Activated naive CD8-positive, alpha-beta T cell (primary cell): ENCODE results near the gene MRFAP1.
A peak's percentile ranks its signal among the peaks of the same experiment; 100 is the strongest.
"Not testable (repeated sequence)": the region's sequence is repeated elsewhere in the genome, so short reads cannot be mapped to it uniquely, and the experiment has no call there.

Experiments
- H3K27ac Mint-ChIP-seq: one replicate; pipeline ENCODE4 v1.8.0; 2021; ENCODE audit warnings: mixed read lengths
- H3K27me3 Mint-ChIP-seq: one replicate; pipeline ENCODE4 v1.8.0; 2021; ENCODE audit warnings: mixed read lengths
- H3K36me3 Mint-ChIP-seq: one replicate; pipeline ENCODE4 v1.8.0; 2021; ENCODE audit warnings: mixed read lengths
- H3K4me1 Mint-ChIP-seq: one replicate; pipeline ENCODE4 v1.8.0; 2021; ENCODE audit warnings: low read depth, mixed read lengths
- H3K4me3 Mint-ChIP-seq: one replicate; pipeline ENCODE4 v1.8.0; 2021; ENCODE audit warnings: mild to moderate bottlenecking, mixed read lengths
- H3K9me3 Mint-ChIP-seq: one replicate; pipeline ENCODE4 v1.8.0; 2021; ENCODE audit warnings: low read depth, mixed read lengths

MRFAP1 gene

DNA sequence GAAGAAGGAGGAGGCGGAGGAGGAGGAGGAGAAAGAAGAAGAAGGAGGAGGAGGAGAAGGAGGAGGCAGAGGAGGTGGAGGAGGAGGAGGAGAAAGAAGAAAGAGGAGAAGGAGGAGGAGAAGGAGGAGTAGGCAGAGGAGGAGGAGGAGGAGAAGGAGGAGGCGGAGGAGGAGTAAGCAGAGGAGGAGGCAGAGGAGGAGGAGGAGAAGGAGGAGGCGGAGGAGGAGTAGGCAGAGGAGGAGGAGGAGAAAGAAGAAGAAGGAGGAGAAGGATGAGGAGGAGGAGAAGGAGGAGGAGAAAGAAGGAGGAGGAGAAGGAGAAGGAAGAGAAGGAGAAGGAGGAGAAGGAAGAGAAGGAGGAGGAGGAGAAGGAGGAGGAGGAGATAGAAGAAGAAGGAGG is 19.9 kb downstream of the MRFAP1 start:
- Mint-ChIP-seq H3K27ac (no peak overlapping the region), H3K27me3 (no peaks in the 10 kb centered on the region), H3K36me3 (no peaks in the 10 kb centered on the region), H3K9me3 (no peaks in the 10 kb centered on the region), H3K4me1 (peaks cover 8% of the 10 kb centered on the region), H3K4me3 (no peak overlapping the region)

DNA sequence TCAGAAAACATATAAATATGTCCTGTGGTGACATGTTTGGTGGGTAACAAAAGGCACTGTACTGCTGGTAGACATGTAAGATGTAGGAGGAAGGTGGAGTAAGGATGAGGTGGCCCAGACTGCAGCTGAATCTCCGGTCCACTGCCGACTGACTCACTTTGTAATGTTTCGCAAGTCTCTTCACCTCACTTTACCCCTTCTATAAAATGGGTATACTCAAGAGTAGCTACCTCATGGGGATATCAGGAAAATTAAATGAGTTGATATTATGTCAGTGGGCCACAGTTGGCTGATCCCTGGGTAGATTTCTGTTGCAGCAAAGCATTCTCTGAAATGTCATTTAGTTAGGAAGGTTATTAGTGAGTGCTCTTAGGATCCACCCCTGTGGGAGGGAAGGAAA is 22.1 kb downstream of the MRFAP1 start:
- Mint-ChIP-seq H3K36me3 (no peaks in the 10 kb centered on the region), H3K27me3 (no peaks in the 10 kb centered on the region), H3K9me3 (no peaks in the 10 kb centered on the region), H3K4me1 (peaks cover 7% of the 10 kb centered on the region), H3K27ac (no peak overlapping the region), H3K4me3 (no peak overlapping the region)

DNA sequence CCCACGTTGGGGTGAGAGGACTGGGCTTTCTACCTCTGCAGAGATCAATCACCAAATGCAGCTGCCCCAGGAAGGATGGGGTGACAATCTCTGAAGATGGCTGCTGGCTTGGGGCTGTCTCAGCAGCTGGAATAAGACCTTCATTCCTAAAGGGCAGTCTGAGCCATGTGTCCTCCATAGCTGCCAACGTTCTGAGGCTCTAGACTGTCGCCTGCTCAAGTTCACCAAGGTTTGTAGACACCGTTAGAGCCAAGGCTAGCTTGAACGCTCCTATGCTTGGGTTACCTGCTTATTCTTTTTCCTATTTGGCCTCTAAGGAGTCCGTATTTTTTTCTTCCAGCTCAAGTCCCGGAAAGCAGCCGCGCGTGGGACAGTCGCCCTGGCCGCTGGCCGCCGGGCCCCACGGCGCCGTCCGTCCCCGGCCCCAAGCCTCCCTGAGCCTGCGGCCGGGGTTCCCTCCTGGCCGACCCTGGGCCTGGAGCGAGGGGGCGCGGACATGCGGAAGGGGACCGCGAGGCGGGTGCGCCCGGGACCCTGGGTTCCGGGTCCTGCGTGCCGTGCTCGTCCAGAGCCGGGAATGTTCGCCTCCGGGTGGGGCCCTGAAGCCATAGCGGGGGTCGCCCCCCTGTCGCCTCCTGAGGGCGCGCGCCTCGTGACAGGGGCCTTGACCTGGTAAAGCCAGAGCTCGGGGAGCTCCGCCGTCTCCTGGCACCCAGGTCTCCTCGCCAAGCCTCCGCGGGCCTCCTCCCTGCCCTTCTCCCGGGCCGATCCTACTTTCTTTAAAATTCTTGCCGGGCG is 23.3 kb downstream of the MRFAP1 start:
- no peaks in the 10 kb centered on the region for H3K27me3 Mint-ChIP-seq
- H3K9me3 Mint-ChIP-seq: no peaks in the 10 kb centered on the region
- no peaks in the 10 kb centered on the region for H3K36me3 Mint-ChIP-seq
- peak overlapping the region; percentile 38 for H3K4me3 Mint-ChIP-seq
- no peak overlapping the region for H3K27ac Mint-ChIP-seq
- peaks cover 4% of the 10 kb centered on the region for H3K4me1 Mint-ChIP-seq

DNA sequence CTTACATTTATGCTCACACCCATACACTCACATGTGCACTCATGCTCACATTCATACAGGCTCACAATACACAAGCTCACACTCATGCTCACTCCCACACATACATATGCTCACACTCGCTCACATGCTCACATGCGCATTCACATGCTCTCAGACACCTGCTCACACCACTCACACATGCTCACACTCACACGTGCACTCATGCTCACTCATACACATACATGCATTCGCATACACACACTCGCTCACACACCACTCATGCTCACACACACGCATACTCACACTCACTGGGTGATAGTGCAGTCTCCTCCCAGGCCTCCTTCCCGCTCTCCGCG is 24.8 kb downstream of the MRFAP1 start:
- no peaks in the 10 kb centered on the region for H3K9me3 Mint-ChIP-seq
- H3K27me3 Mint-ChIP-seq: no peaks in the 10 kb centered on the region
- H3K4me1 Mint-ChIP-seq: no peaks in the 10 kb centered on the region
- H3K27ac Mint-ChIP-seq: no peak overlapping the region
- no peak overlapping the region for H3K4me3 Mint-ChIP-seq
- no peaks in the 10 kb centered on the region for H3K36me3 Mint-ChIP-seq

DNA sequence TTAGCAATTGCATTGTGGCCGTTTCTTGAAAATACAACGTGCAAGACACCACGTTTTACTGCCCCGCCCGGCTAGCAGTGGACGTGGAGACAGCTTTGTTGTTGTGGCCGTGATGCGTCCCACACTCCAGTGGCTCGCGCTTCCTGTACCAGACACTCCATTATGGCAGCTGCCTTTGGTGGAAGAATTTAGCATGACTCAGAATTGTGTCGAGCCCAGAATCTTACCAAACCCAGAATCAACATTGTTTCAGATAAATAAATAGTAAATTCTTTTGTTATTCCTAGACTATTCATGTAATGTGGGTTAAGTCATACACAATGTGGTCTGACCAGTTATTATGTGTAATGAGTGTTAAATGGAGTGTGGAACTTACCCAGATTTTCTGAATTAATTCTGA is 27.9 kb downstream of the MRFAP1 start:
- H3K9me3 Mint-ChIP-seq: no peaks in the 10 kb centered on the region
- peaks cover 7% of the 10 kb centered on the region for H3K4me1 Mint-ChIP-seq
- H3K27ac Mint-ChIP-seq: no peak overlapping the region
- no peak overlapping the region for H3K4me3 Mint-ChIP-seq
- peaks cover 3% of the 10 kb centered on the region for H3K36me3 Mint-ChIP-seq
- H3K27me3 Mint-ChIP-seq: no peaks in the 10 kb centered on the region

DNA sequence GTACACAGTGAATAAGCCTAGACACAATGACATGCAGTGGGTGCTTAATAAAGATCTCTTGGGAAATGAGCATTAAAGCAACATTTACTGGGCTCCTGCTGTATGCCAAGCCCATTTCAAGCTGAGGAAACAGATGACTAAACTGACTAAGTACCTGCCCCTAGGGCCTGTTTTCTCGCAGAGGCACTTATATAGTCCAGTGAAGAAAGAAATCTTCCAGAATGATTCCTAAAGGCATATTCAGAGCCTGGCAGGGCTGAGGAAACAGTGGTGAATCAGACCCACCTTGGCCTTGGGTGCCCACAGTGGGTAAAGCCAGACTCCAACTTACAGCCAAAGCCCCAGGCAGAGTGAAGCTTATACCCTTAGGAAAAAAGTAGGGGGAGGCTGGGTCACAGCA is 31.2 kb downstream of the MRFAP1 start:
- Mint-ChIP-seq H3K36me3 (peaks cover 17% of the 10 kb centered on the region), H3K9me3 (no peaks in the 10 kb centered on the region), H3K27ac (no peak overlapping the region), H3K27me3 (no peaks in the 10 kb centered on the region), H3K4me3 (no peak overlapping the region), H3K4me1 (peaks cover 30% of the 10 kb centered on the region)

DNA sequence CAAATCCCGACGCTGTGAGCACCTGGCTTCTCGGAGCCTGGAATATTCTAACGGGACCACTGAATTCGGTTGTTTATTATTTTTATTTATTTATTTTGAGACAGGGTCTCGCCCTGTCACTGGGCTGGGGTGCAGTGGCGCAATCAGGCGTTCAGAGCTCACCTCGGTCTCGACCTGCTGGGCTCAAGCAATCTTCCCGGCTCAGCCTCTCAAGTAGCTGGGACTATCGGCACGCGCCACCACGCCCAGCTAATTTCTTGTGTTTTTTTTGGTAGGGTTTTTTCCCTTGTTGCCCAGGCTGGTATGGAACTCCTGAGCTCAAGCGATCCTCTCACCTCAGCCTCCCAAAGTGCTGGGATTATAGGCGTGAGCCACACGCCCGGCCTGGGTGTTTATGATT is 31.6 kb downstream of the MRFAP1 start:
- H3K4me3 Mint-ChIP-seq: no peak overlapping the region
- no peaks in the 10 kb centered on the region for H3K27me3 Mint-ChIP-seq
- H3K27ac Mint-ChIP-seq: no peak overlapping the region
- no peaks in the 10 kb centered on the region for H3K9me3 Mint-ChIP-seq
- peaks cover 19% of the 10 kb centered on the region for H3K36me3 Mint-ChIP-seq
- H3K4me1 Mint-ChIP-seq: peaks cover 35% of the 10 kb centered on the region

DNA sequence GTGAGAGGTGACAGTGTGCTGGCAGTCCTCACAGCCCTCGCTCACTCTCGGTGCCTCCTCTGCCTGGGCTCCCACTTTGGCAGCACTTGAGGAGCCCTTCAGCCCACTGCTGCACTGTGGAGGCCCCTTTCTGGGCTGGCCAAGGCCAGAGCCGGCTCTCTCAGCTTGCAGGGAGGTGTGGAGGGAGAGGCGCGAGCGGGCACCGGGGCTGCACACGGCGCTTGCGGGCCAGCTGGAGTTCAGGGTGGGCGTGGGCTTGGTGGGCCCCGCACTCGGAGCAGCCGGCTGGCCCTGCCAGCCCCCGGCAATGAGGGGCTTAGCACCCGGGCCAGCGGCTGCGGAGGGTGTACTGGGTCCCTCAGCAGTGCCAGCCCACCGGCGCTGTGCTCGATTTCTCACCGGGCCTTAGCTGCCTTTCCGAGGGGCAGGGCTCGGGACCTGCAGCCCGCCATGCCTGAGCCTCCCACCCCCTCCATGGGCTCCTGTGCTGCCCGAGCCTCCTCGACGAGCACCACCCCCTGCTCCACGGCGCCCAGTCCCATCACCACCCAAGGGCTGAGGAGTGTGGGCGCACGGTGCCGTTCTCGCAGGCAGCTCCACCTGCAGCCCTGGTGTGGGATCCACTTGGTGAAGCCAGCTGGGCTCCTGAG is 32.2 kb downstream of the MRFAP1 start:
- Mint-ChIP-seq H3K4me1 (peaks cover 40% of the 10 kb centered on the region), H3K36me3 (peaks cover 22% of the 10 kb centered on the region)
- H3K27ac Mint-ChIP-seq: not testable (repeated sequence)

DNA sequence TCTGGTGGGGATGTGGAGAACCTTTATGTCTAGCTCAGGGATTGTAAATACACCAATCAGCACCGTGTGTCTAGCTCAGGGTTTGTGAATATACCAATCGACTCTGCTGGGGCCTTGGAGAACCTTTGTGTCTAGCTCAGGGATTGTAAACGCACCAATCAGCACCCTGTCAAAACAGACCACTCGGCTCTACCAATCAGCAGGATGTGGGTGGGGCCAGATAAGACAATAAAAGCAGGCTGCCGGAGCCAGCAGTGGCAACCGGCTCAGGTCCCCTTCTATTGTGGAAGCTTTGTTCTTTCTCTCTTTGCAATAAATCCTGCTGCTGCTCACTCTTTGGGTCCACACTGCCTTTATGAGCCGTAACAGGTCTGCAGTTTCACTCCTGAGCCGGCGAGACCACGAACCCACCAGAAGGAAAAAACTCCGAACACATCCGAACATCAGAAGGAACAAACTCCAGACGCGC is 32.7 kb downstream of the MRFAP1 start:
- H3K36me3 Mint-ChIP-seq: peaks cover 22% of the 10 kb centered on the region

More for the DNA sequence above, 32.2 kb downstream of the MRFAP1 start:
- H3K27me3 Mint-ChIP-seq, H3K9me3 Mint-ChIP-seq, H3K4me3 Mint-ChIP-seq: not testable (repeated sequence)

DNA sequence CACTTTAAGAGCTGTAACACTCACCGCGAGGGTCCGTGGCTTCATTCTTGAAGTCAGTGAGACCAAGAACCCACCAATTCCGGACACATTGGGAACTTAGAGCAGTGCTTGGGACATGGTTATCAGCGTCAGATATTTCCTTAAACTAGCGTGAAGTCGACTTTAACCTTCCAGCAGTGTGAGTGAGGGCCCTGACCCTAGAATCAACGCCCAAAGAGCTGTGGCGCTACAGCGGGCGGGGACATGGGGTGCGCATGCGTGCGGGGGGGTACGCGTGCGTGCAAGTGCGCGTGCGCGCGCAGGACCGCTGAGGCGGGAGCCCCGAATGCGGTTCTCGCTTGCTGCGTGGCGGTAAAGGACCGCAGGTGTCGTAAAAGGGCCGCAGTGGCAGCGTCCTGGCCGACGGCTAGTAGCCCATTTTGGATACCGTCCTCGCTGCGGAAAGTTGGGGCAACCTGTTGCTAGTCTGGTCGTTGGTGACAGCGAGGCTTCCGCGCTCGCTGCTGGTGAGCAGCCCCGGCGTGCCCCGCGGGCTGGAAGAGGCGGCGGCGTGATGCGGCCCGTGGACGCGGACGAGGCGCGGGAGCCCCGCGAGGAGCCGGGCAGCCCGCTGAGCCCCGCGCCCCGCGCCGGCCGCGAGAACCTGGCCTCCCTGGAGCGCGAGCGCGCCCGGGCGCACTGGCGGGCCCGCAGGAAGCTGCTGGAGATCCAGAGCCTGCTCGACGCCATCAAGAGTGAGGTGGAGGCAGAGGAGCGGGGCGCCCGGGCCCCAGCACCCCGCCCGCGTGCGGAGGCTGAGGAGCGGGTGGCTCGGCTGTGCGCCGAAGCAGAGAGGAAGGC is 33.4 kb downstream of the MRFAP1 start:
- Mint-ChIP-seq H3K4me1 (peaks cover 50% of the 10 kb centered on the region), H3K36me3 (peaks cover 22% of the 10 kb centered on the region)

More for the DNA sequence above, 32.7 kb downstream of the MRFAP1 start:
- H3K27me3 Mint-ChIP-seq, H3K9me3 Mint-ChIP-seq: not testable (repeated sequence)
- H3K4me3 Mint-ChIP-seq: peak overlapping the region; percentile 98
- H3K27ac Mint-ChIP-seq: peak overlapping the region; percentile 98
- H3K4me1 Mint-ChIP-seq: peaks cover 43% of the 10 kb centered on the region

DNA sequence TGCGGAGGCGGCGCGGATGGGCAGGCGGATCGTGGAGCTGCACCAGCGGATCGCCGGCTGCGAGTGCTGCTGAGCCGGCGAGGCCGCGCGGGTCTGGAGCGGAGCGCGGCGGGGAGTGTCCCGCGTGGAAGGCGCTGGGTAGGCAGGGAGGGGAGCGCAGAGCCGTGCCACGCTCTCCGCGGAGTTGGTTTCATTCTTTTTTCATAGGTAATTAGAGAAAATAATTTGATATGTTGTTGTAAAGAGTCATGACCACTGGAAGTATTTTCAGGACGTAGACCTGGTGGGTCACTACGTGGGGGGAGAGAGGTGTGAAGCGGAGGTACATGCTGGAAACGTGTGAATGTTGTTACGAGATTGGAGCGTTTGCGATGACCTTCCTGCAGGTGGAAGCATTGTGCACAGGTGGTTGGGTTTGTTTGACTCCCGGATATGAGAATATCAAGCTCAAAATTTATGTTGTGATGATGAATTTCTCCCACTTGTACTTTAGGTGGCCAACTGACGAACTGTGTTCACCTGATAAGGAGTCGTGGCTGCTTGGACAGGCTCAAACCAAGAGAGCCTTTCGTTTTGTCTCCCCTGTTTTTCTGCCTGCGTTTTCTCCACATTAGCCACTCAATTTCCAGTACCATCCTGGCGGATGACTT is 34.1 kb downstream of the MRFAP1 start:
- Mint-ChIP-seq H3K27ac (peak overlapping the region; percentile 97), H3K27me3 (no peaks in the 10 kb centered on the region), H3K4me1 (peaks cover 52% of the 10 kb centered on the region), H3K4me3 (peak overlapping the region; percentile 98), H3K9me3 (no peaks in the 10 kb centered on the region), H3K36me3 (peaks cover 25% of the 10 kb centered on the region)

More for the DNA sequence above, 33.4 kb downstream of the MRFAP1 start:
- peak overlapping the region; percentile 98 for H3K4me3 Mint-ChIP-seq
- no peaks in the 10 kb centered on the region for H3K27me3 Mint-ChIP-seq
- H3K9me3 Mint-ChIP-seq: no peaks in the 10 kb centered on the region
- peak overlapping the region; percentile 98 for H3K27ac Mint-ChIP-seq

DNA sequence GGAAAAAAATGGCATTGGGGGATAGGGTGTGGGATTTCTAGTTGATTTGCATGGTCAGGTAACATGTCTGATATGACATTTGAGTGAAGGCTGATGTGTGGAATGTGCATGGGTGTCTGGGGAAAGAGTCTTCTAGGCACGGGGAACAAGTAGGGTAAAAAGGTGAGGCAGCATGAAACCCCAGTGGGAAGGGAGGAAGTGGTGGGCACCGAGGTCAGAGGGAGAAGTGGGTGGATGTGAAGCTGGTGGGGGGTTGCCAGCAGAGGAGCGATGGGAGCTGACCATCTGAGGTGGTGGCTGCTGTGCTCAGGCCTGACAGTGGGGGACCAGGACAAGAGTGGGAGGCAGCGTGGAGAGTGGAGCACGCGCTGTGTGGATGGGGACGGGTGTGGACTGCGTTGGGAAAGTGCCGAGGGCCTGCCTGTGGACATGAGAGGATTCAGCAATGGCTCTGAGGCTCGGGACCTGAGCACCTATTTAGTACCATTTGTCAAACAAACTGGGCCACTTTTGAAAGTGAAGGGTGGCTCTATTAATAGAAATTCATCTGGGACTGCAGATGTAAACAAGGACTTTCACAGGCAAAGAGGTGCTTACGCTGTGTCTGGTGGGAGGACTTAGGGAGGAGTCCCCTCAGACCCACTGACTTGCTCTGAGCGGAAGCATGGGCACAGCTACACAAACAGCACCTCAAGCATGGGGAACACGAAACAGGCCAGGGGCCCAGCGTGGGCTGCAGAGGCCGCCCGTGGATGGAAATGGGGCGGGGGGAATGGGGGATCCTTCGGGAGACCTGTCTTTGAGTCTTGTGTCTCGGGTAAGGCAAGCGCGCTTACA is 36.5 kb downstream of the MRFAP1 start:
- Mint-ChIP-seq H3K4me3 (peak overlapping the region; percentile 98), H3K4me1 (peaks cover 57% of the 10 kb centered on the region), H3K9me3 (no peaks in the 10 kb centered on the region), H3K27me3 (no peaks in the 10 kb centered on the region), H3K36me3 (peaks cover 27% of the 10 kb centered on the region), H3K27ac (peak overlapping the region; percentile 56)

DNA sequence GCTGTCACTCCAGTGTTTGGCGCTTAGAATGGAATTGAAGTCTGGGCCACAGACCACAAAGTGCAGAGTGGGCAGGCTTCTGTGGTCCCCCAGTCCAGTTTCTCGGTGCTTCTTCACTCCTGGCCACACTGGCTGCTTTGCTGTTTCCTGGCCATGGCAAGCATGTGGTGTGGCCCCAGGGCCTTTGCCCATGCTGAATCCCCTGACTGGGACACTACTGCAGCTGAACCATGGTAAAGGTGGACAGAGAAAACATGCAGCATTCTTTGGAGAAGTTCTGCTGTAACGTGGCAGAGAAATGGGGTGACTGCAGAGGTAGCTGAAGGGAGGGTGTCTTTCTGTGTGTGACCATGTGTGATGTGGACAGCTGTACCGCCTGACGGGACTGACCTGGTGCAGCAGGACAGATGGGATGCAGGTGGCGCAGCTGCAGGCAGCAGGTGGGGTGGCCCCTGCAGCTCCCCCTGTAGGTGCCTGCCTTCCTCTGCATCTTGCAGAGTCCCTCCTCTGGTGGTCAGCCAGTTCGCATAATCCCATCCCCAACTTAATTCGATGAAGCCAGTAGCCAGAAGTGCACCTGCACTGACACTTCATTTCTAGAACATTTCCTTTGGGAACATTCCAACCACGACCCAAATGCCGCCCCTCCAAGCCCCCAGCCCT is 40.0 kb downstream of the MRFAP1 start:
- H3K4me1 Mint-ChIP-seq: peaks cover 42% of the 10 kb centered on the region
- no peaks in the 10 kb centered on the region for H3K27me3 Mint-ChIP-seq
- H3K4me3 Mint-ChIP-seq: peak overlapping the region; percentile 9
- H3K27ac Mint-ChIP-seq: peak overlapping the region; percentile 51
- no peaks in the 10 kb centered on the region for H3K9me3 Mint-ChIP-seq
- peaks cover 23% of the 10 kb centered on the region for H3K36me3 Mint-ChIP-seq
